Measurements from ENCODE around the gene SERPINA5.

DNA sequence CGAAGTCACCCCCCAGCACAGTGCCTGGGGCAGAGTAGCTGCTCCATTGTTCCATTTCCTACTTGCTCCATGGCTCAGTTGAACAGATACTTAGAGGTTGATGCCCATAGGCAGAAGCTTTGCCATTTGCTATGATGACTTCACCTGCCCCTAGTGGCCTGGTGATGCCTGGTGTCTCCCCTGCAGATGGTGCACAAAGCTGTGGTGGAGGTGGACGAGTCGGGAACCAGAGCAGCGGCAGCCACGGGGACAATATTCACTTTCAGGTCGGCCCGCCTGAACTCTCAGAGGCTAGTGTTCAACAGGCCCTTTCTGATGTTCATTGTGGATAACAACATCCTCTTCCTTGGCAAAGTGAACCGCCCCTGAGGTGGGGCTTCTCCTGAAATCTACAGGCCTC, 10.6 kb downstream of the SERPINA5 start:
- no peak for TF ChIP-seq CTCF (IDR thresholded peaks at IDR 0.05)
- no peak for TF ChIP-seq ESRRA (IDR thresholded peaks at IDR 0.05; ENCODE audit: borderline replicate concordance, low read length)
- TF ChIP-seq CEBPB (IDR thresholded peaks at IDR 0.05): no peak
- no peak for TF ChIP-seq REST (IDR thresholded peaks at IDR 0.05)

Measured in A549 (cell line).